PC-3 (cell line): ENCODE results near the gene FAM81A.

Experiments used
- EZH2 ChIP-seq: fragments of 300-600 bp; sonication (generic); IDR thresholded peaks from one replicate; pipeline ENCODE4 v1.6.1; 2017; ENCODE audit warnings: antibody characterized with exemption, mild to moderate bottlenecking, low read length; ENCODE audit not compliant: unreplicated experiment
- EZH2phosphoT487 ChIP-seq: fragments of 300-600 bp; sonication (generic); IDR thresholded peaks from 2 replicates; pipeline ENCODE4 v1.6.1; 2018; ENCODE audit warnings: mild to moderate bottlenecking, antibody characterized with exemption, low read length, borderline replicate concordance
- TF ChIP-seq, protein P1 (sequence below): fragments of 300-600 bp; sonication (generic); conservative IDR thresholded peaks from 2 replicates; pipeline ENCODE4 v1.5.1; 2017; ENCODE audit warnings: antibody characterized with exemption, low read depth, mild to moderate bottlenecking, low read length

DNA sequence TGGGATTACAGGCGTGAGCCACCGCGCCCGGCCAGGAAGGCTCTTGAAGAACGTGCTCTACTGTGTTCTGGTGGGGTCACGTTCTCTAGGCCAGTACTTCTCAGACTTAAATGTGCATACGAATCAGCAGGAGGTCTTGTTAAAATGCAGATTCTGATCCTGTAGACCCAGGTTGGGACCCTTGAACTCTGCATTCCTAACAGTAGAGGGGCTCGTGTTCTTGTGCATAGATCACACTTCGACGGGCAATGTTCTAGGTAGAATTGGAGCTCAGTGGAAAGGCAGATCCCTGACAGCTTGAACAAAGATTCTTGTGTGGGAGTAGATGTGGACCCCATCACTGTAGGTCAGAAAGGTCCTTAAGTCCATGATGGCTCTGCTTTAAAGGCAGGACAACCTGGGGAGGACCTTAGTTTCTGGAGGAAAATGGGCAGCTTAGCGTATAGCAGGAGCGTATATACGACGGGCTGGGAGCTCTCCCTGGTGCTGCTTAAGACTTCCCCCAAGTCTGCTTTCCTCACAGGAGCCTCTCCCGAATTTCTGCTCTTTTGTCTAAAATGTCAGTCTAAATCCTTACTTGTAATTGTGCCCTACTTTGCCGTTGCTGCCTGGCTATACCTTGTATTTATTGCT, 16.9 kb upstream of the FAM81A start:
- TF ChIP-seq, protein P1, sequence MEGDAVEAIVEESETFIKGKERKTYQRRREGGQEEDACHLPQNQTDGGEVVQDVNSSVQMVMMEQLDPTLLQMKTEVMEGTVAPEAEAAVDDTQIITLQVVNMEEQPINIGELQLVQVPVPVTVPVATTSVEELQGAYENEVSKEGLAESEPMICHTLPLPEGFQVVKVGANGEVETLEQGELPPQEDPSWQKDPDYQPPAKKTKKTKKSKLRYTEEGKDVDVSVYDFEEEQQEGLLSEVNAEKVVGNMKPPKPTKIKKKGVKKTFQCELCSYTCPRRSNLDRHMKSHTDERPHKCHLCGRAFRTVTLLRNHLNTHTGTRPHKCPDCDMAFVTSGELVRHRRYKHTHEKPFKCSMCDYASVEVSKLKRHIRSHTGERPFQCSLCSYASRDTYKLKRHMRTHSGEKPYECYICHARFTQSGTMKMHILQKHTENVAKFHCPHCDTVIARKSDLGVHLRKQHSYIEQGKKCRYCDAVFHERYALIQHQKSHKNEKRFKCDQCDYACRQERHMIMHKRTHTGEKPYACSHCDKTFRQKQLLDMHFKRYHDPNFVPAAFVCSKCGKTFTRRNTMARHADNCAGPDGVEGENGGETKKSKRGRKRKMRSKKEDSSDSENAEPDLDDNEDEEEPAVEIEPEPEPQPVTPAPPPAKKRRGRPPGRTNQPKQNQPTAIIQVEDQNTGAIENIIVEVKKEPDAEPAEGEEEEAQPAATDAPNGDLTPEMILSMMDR, result no peak
- TF ChIP-seq EZH2 (no peak), EZH2phosphoT487 (no peak)
